GM12874 (cell line): ENCODE data around the gene RAB9A.

Experiments
- CTCF ChIP-seq: IDR thresholded peaks from 2 replicates; pipeline ENCODE4 v1.5.1; 2011; ENCODE audit warnings: low read depth, mild to moderate bottlenecking, control low read depth, low read length, moderate library complexity; ENCODE audit not compliant: insufficient read depth

The RAB9A gene

GRCh38 chrX:13711141-13711540, 22.2 kb downstream of the RAB9A start:
- TF ChIP-seq CTCF = no peak

- TF ChIP-seq CTCF = no peak
Observed at GRCh38 chrX:13716455-13716854, 27.5 kb downstream of the RAB9A start.

GRCh38 chrX:13716905-13717304, 28.0 kb downstream of the RAB9A start:
- no peak for TF ChIP-seq CTCF

GRCh38 chrX:13717700-13718472, 29.0 kb downstream of the RAB9A start:
- TF ChIP-seq CTCF = no peak

- no peak for TF ChIP-seq CTCF
Observed at GRCh38 chrX:13719192-13719856, 30.4 kb downstream of the RAB9A start.

GRCh38 chrX:13721371-13721770, 32.4 kb downstream of the RAB9A start:
- no peak for TF ChIP-seq CTCF

GRCh38 chrX:13721819-13722519, 33.0 kb downstream of the RAB9A start:
- no peak for TF ChIP-seq CTCF
